C4-2B (cell line): Measurements from ENCODE around the gene PTPN11.

Source experiments
- ZFX ChIP-seq: fragments of 450-650 bp; IDR thresholded peaks from 2 replicates; pipeline ENCODE4 v1.6.1; 2017
- TF ChIP-seq, protein P1 (sequence below): fragments of 450-650 bp; conservative IDR thresholded peaks from 2 replicates; pipeline ENCODE4 v1.5.1; 2017; ENCODE audit warnings: mild to moderate bottlenecking

DNA sequence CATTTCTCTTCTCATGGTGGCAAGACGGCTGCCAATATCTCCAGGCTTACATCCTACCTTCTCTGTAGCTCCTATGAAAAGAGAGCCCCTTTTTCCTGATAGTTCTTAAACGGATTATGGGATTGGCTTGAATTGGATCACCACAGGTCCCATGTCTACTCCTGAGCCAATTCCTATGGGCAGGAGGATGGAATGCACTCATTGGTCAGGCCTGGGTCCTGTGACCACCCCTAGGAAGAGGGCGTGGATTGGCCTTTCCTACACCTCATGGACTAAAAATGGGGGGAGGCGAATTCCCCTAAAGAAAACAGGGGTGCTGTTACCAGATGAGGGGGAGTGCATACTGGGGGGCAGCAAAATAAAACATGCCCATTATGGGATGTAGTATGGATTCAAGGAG is 108.8 kb downstream of the PTPN11 start:
- TF ChIP-seq, protein P1, sequence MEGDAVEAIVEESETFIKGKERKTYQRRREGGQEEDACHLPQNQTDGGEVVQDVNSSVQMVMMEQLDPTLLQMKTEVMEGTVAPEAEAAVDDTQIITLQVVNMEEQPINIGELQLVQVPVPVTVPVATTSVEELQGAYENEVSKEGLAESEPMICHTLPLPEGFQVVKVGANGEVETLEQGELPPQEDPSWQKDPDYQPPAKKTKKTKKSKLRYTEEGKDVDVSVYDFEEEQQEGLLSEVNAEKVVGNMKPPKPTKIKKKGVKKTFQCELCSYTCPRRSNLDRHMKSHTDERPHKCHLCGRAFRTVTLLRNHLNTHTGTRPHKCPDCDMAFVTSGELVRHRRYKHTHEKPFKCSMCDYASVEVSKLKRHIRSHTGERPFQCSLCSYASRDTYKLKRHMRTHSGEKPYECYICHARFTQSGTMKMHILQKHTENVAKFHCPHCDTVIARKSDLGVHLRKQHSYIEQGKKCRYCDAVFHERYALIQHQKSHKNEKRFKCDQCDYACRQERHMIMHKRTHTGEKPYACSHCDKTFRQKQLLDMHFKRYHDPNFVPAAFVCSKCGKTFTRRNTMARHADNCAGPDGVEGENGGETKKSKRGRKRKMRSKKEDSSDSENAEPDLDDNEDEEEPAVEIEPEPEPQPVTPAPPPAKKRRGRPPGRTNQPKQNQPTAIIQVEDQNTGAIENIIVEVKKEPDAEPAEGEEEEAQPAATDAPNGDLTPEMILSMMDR: no peak
- TF ChIP-seq ZFX: no peak
